HepG2 (cell line): ENCODE data around the gene AGBL2. TPM values are rescaled to one million over a fixed set of nuclear protein-coding genes. Genes with fewer than 3 reads are reported as not detected.

ENCODE experiments used
- ATF3 ChIP-seq: sonication (generic); formaldehyde crosslinking; IDR thresholded peaks from 2 replicates; pipeline ENCODE4 v1.4.0; 2020; ENCODE audit warnings: missing genetic modification reagents
- BRF2 ChIP-seq: sonication (generic); formaldehyde crosslinking; IDR thresholded peaks from 2 replicates; pipeline ENCODE4 v1.8.1; 2022; ENCODE audit warnings: mild to moderate bottlenecking, missing genetic modification reagents
- CENPT ChIP-seq: sonication (generic); formaldehyde crosslinking; IDR thresholded peaks from 2 replicates; pipeline ENCODE4 v1.8.0; 2022; ENCODE audit warnings: low read depth, mild to moderate bottlenecking, moderate library complexity, missing genetic modification reagents
- DMAP1 ChIP-seq: IDR thresholded peaks from 2 replicates; pipeline ENCODE4 v1.6.1; 2016
- DZIP1 ChIP-seq: sonication (generic); formaldehyde crosslinking; IDR thresholded peaks from 2 replicates; pipeline ENCODE4 v1.5.0; 2020; ENCODE audit warnings: mild to moderate bottlenecking, missing genetic modification reagents
- HBP1 ChIP-seq: IDR thresholded peaks from 2 replicates; pipeline ENCODE4 v1.6.1; 2016; ENCODE audit warnings: low read depth, control low read depth
- HCFC1 ChIP-seq: fragments of 150-350 bp; IDR thresholded peaks from 2 replicates; pipeline ENCODE4 v1.6.1; 2014; ENCODE audit warnings: low read depth, low read length
- KLF9 ChIP-seq: IDR thresholded peaks from 2 replicates; pipeline ENCODE4 v1.6.1; 2016; ENCODE audit warnings: low read depth
- PAWR ChIP-seq: sonication (generic); formaldehyde crosslinking; IDR thresholded peaks from 2 replicates; pipeline ENCODE4 v1.4.0; 2020; ENCODE audit warnings: missing genetic modification reagents, mild to moderate bottlenecking, borderline replicate concordance
- PBX3 ChIP-seq: sonication (generic); formaldehyde crosslinking; IDR thresholded peaks from 2 replicates; pipeline ENCODE4 v1.8.1; 2023; ENCODE audit warnings: missing genetic modification reagents, inconsistent platforms, borderline replicate concordance
- PCBP2 ChIP-seq: fragments of 200-400 bp; formaldehyde crosslinking; optimal IDR thresholded peaks from 2 replicates; pipeline ENCODE3; 2018; ENCODE audit warnings: low read length, low read depth; ENCODE audit not compliant: poor library complexity, severe bottlenecking
- PHB2 ChIP-seq: fragments of 450-650 bp; IDR thresholded peaks from 2 replicates; pipeline ENCODE4 v1.6.1; 2018; ENCODE audit not compliant: partially characterized antibody
- RFX3 ChIP-seq: IDR thresholded peaks from 2 replicates; pipeline ENCODE4 v1.6.1; 2016; ENCODE audit warnings: missing biosample characterization, missing genetic modification reagents
- RNF2 ChIP-seq: fragments of 450-650 bp; conservative IDR thresholded peaks from 2 replicates; pipeline ENCODE4 v1.6.1; 2016; ENCODE audit warnings: low read depth
- ZNF101 ChIP-seq: sonication (generic); formaldehyde crosslinking; IDR thresholded peaks from 2 replicates; pipeline ENCODE4 v1.4.0; 2020; ENCODE audit warnings: mild to moderate bottlenecking, low read depth, missing genetic modification reagents, borderline replicate concordance
- ZNF143 ChIP-seq: sonication (generic); formaldehyde crosslinking; IDR thresholded peaks from 2 replicates; pipeline ENCODE4 v1.4.0; 2020; ENCODE audit warnings: missing genetic modification reagents
- ZNF280D ChIP-seq: sonication (generic); formaldehyde crosslinking; IDR thresholded peaks from 2 replicates; pipeline ENCODE4 v1.5.1; 2020; ENCODE audit warnings: mild to moderate bottlenecking, missing genetic modification reagents
- ZNF468 ChIP-seq: sonication (generic); formaldehyde crosslinking; IDR thresholded peaks from 2 replicates; pipeline ENCODE4 v1.8.0; 2022; ENCODE audit warnings: mild to moderate bottlenecking, moderate library complexity, missing genetic modification reagents
- ZSCAN12 ChIP-seq: sonication (generic); formaldehyde crosslinking; IDR thresholded peaks from 2 replicates; pipeline ENCODE4 v1.9.0; 2021; ENCODE audit warnings: mild to moderate bottlenecking, missing genetic modification reagents
- polyA plus RNA-seq, 8 experiments: library from polyadenylated mRNA; depleted of rRNA in 3 of 8; stranded (reverse) in 7 of 8; unstranded in 1 of 8; fragments of >200 nt; fragmentation: Illumina TruSeq in 4 of 8; extraction: Trizol in 4 of 8; gene quantifications; 2 replicates each; pipeline versions ENCODE4 v1.2.1 to v1.2.3, GENCODE V29; 2011 to 2016; ENCODE audit warnings: low read depth in 4 of 8, missing spikeins in 1 of 8, mixed read lengths in 1 of 8; ENCODE audit not compliant: insufficient read depth in 1 of 8
- total RNA-seq, 5 experiments: library from RNA; depleted of rRNA; stranded (reverse); fragments of >200 nt; fragmentation: Illumina TruSeq; extraction: Trizol; gene quantifications; 2 replicates each; pipeline ENCODE4 v1.2.3, GENCODE V29; 2016; ENCODE audit warnings: low read depth in 1 of 5

The AGBL2 gene
- total and polyA plus RNA-seq, 2 of the 13 experiments (the other 11 are each of a cell fraction or from before 2014, with no cell fraction given), result 1.6 to 5.7 TPM

- no peak for TF ChIP-seq BRF2 (CRISPR knock-in tag)
- TF ChIP-seq ZNF143 (CRISPR knock-in tag), result 0 out of 2 replicates have a peak, but pooled peaks have one; percentile 17
- peak; percentile 94 for TF ChIP-seq RNF2
- TF ChIP-seq PAWR (CRISPR knock-in tag), result no peak
- TF ChIP-seq ZSCAN12, result no peak
- TF ChIP-seq ZNF468 (CRISPR knock-in tag), result no peak
- TF ChIP-seq DMAP1 (CRISPR knock-in tag), result peak; percentile 96
- TF ChIP-seq PCBP2, result no peak
- peak; percentile 33; the same call in 1 of the 2 replicates for TF ChIP-seq ATF3 (CRISPR knock-in tag)
- TF ChIP-seq ZNF101 (CRISPR knock-in tag), result no peak
- no peak; the same call in 1 of the 2 replicates for TF ChIP-seq DZIP1 (CRISPR knock-in tag)
- TF ChIP-seq KLF9 (CRISPR knock-in tag), result no peak; the same call in 1 of the 2 replicates
- peak; percentile 89 for TF ChIP-seq CENPT (CRISPR knock-in tag)
- TF ChIP-seq HCFC1, result no peak; the same call in 1 of the 2 replicates
- no peak for TF ChIP-seq ZNF280D (CRISPR knock-in tag)
- no peak for TF ChIP-seq PHB2
- no peak for TF ChIP-seq RFX3 (CRISPR knock-in tag)
- TF ChIP-seq HBP1 (CRISPR knock-in tag), result no peak; the same call in 1 of the 2 replicates
- TF ChIP-seq PBX3 (CRISPR knock-in tag), result peak; percentile 88; the same call in 1 of the 2 replicates
These were observed 72.9 kb downstream of the AGBL2 start, which contains the start of gene MTCH2 (continued) for GRCh38 chr11:47642099-47642855.
